Muscle layer of colon (tissue), 2 donors: Measurements from ENCODE around the gene AUTS2.

ENCODE experiments used
- H3K27ac ChIP-seq: one replicate; pipeline ENCODE4 v1.7.0; 2013; ENCODE audit warnings: low read depth, mild to moderate bottlenecking, low read length, moderate library complexity
- H3K27me3 ChIP-seq, 2 donors: one replicate each; pipeline ENCODE4 v1.7.0; 2013; ENCODE audit warnings: low read length in 2 of 2, mild to moderate bottlenecking in 2 of 2; ENCODE audit not compliant: insufficient read depth in 2 of 2, control insufficient read depth in 1 of 2
- H3K36me3 ChIP-seq: one replicate; pipeline ENCODE4 v1.7.0; 2013; ENCODE audit warnings: mild to moderate bottlenecking, low read length; ENCODE audit not compliant: insufficient read depth
- H3K4me1 ChIP-seq: one replicate; pipeline ENCODE4 v1.7.0; 2013; ENCODE audit warnings: mild to moderate bottlenecking, low read length; ENCODE audit not compliant: insufficient read depth
- H3K4me3 ChIP-seq, 2 donors: one replicate each; pipeline ENCODE4 v1.7.0; 2013; ENCODE audit warnings: low read length in 2 of 2, low read depth in 1 of 2, mild to moderate bottlenecking in 1 of 2, moderate library complexity in 1 of 2
- H3K9ac ChIP-seq: one replicate; pipeline ENCODE4 v1.7.0; 2013; ENCODE audit warnings: low read length
- H3K9me3 ChIP-seq: one replicate; pipeline ENCODE4 v1.7.0; 2013; ENCODE audit warnings: mild to moderate bottlenecking, low read length
- donor health status: abdominal sarcoma.
- donor health status: Adenocarcinoma of cecum.

Gene AUTS2

GRCh38 chr7:70178787-70179186 lies 580.5 kb downstream of the AUTS2 start:
- Histone ChIP-seq H3K36me3 (no peaks in the 10 kb centered on the region), H3K27ac (no peak overlapping the region), H3K9ac (no peak overlapping the region), H3K27me3 (no peaks in the 10 kb centered on the region), H3K9me3 (no peaks in the 10 kb centered on the region), H3K4me3 (no peak overlapping the region), H3K4me1 (peaks cover 11% of the 10 kb centered on the region)

- no peaks in the 10 kb centered on the region for H3K36me3 ChIP-seq
- no peak overlapping the region for H3K4me3 ChIP-seq
- H3K9ac ChIP-seq: no peak overlapping the region
- H3K4me1 ChIP-seq: peaks cover 11% of the 10 kb centered on the region
- H3K27me3 ChIP-seq: no peaks in the 10 kb centered on the region
- H3K27ac ChIP-seq: no peak overlapping the region
- no peaks in the 10 kb centered on the region for H3K9me3 ChIP-seq
These were observed 584.2 kb downstream of the AUTS2 start for GRCh38 chr7:70182521-70182920.

- Histone ChIP-seq H3K4me3 (no peak overlapping the region), H3K4me1 (peaks cover 11% of the 10 kb centered on the region), H3K9ac (no peak overlapping the region), H3K27me3 (no peaks in the 10 kb centered on the region), H3K36me3 (no peaks in the 10 kb centered on the region), H3K27ac (no peak overlapping the region), H3K9me3 (no peaks in the 10 kb centered on the region)
These were observed 585.0 kb downstream of the AUTS2 start for GRCh38 chr7:70183278-70183677.

DNA sequence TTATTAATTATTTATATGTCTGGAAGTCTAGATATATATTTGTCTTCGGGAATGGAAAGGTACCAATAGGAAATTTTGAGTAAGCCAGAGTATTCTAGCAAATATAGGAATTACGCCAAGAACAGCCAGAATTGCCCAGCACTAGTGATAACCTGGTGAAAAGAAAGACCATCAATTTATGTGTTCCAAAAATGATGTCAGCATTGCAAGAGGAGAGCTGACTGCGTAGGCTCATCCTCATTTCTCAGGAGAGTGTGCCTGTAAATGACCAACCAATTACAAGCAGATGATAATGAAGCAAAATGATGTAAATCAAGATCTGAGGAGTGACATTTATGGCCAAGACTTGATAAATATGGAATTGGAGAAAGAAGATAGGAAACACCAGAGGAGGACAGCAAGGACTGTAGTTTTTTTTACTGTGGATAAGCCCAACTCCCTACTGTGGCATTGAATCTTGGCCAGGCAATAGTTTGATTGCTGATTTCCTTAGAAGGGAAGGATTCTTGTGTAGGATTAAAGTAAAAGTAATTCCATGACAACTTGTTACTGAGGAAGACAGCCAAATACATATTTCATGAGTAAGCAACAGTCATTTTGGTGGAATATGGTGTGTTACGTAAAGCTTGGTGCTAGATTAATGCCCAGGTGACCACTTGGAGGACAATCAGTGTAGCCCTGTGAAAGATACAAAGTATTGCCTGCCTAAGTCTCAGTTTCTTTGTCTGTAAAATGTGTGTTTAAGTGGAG lies 590.8 kb downstream of the AUTS2 start:
- H3K9ac ChIP-seq: no peak overlapping the region
- H3K4me3 ChIP-seq: no peak overlapping the region
- no peaks in the 10 kb centered on the region for H3K36me3 ChIP-seq
- H3K4me1 ChIP-seq: no peaks in the 10 kb centered on the region
- H3K27me3 ChIP-seq: no peaks in the 10 kb centered on the region
- no peaks in the 10 kb centered on the region for H3K9me3 ChIP-seq
- no peak overlapping the region for H3K27ac ChIP-seq

- no peak overlapping the region for H3K9ac ChIP-seq
- H3K4me3 ChIP-seq: no peak overlapping the region
- H3K4me1 ChIP-seq: no peaks in the 10 kb centered on the region
- H3K9me3 ChIP-seq: no peaks in the 10 kb centered on the region
- H3K36me3 ChIP-seq: no peaks in the 10 kb centered on the region
- no peaks in the 10 kb centered on the region for H3K27me3 ChIP-seq
- no peak overlapping the region for H3K27ac ChIP-seq
These were observed 591.5 kb downstream of the AUTS2 start for GRCh38 chr7:70189776-70190175.

DNA sequence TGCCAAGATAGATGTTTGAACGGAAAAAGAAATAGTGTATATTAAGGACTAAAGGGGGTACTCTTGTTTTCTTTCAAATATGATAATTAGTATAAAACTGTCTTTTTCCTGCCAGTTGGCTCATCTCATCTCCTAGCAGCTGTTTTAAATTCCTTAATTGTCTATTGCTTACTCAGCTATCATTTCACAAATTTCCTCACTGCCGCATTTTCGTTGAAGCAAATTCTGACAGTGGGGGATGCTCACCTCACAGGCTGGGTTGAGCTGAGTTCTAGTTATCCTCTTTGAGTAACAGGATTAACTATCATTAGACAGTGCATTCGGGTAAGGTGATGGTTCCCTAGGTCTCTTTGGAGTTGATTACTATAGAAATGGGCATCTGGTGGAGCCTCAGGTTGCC lies 592.0 kb downstream of the AUTS2 start:
- no peak overlapping the region for H3K4me3 ChIP-seq
- H3K36me3 ChIP-seq: no peaks in the 10 kb centered on the region
- no peak overlapping the region for H3K9ac ChIP-seq
- H3K4me1 ChIP-seq: no peaks in the 10 kb centered on the region
- H3K27me3 ChIP-seq: no peaks in the 10 kb centered on the region
- no peak overlapping the region for H3K27ac ChIP-seq
- H3K9me3 ChIP-seq: no peaks in the 10 kb centered on the region

DNA sequence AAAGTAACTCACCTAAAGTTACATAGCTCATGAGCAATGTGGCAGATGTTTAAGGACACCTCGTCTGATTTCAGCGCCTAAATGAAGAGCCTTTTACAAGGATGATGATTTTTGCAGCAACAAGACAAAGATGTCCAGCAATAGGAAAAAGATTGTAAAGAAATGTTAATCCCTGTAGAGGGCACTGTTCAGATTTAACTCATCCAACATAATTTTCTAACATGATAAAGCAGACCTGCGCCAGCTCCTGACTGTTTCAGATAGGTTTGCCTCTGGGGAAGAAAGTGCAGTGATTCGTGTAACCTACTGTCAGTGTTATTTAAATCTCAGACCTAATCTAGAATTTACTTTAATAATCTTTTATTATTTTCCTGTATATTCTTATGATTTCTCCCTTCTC lies 595.2 kb downstream of the AUTS2 start:
- Histone ChIP-seq H3K36me3 (no peaks in the 10 kb centered on the region), H3K27ac (no peak overlapping the region), H3K9ac (no peak overlapping the region), H3K27me3 (no peaks in the 10 kb centered on the region), H3K4me1 (no peaks in the 10 kb centered on the region), H3K4me3 (no peak overlapping the region), H3K9me3 (no peaks in the 10 kb centered on the region)

- Histone ChIP-seq H3K36me3 (no peaks in the 10 kb centered on the region), H3K4me1 (no peaks in the 10 kb centered on the region), H3K27ac (no peak overlapping the region), H3K27me3 (no peaks in the 10 kb centered on the region), H3K9me3 (no peaks in the 10 kb centered on the region), H3K9ac (no peak overlapping the region), H3K4me3 (no peak overlapping the region)
These were observed 610.2 kb downstream of the AUTS2 start for GRCh38 chr7:70208236-70209063.

GRCh38 chr7:70210200-70210935 lies 612.1 kb downstream of the AUTS2 start:
- no peak overlapping the region for H3K27ac ChIP-seq
- no peaks in the 10 kb centered on the region for H3K36me3 ChIP-seq
- no peaks in the 10 kb centered on the region for H3K27me3 ChIP-seq
- no peaks in the 10 kb centered on the region for H3K9me3 ChIP-seq
- no peak overlapping the region for H3K4me3 ChIP-seq
- no peak overlapping the region for H3K9ac ChIP-seq
- no peaks in the 10 kb centered on the region for H3K4me1 ChIP-seq

DNA sequence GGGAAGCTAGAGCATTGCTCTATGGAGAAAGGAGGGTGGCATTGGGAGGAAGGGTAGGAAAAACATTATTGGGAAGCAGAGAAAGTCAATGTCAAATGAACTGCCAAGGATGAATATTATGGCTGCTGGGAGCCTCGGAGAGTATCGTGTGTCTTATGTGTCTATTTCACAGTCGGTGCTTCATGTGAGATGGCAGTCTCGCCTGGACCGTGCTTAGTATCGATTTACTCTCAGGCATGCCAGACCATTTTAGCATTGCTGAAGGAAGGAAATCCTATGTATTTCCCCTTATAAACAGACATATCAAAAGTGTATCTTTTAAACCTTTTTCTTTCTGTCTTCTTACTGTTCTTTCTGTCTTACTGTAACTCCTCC lies 612.6 kb downstream of the AUTS2 start:
- Histone ChIP-seq H3K36me3 (no peaks in the 10 kb centered on the region), H3K4me1 (no peaks in the 10 kb centered on the region), H3K27ac (no peak overlapping the region), H3K9me3 (no peaks in the 10 kb centered on the region), H3K4me3 (no peak overlapping the region), H3K27me3 (no peaks in the 10 kb centered on the region), H3K9ac (no peak overlapping the region)

GRCh38 chr7:70212281-70212680 lies 614.0 kb downstream of the AUTS2 start:
- Histone ChIP-seq H3K9me3 (no peaks in the 10 kb centered on the region), H3K4me1 (no peaks in the 10 kb centered on the region), H3K27ac (no peak overlapping the region), H3K36me3 (no peaks in the 10 kb centered on the region), H3K27me3 (no peaks in the 10 kb centered on the region), H3K4me3 (no peak overlapping the region), H3K9ac (no peak overlapping the region)
